ENCODE measurements around the gene TRA2B.
"Not testable (repeated sequence)": the region's sequence is repeated elsewhere in the genome, so short reads cannot be mapped to it uniquely, and the experiment has no call there.

TRA2B gene

DNA sequence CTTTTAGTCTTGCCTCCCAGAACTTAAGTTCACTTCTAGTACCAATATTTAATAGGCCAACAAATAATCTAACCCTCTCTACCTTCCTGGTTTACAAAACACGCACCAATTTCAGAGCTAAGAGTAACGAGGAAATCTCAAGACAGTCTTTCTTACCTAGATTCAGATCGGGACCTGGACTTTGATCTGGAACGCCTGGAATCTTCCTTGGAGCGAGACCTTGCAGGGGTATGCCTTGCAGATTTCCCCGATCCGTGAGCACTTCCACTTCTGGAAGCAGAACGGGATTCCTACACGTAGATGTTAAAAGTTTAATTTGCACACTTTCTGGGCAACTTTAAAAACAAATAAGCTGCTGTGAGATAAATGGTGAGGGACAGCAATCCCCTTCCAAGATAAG lies 11.4 kb downstream of the TRA2B start:
- DNase-seq = no peak

- no peak for DNase-seq
Observed at GRCh38 chr3:185925353-185925752, 12.5 kb downstream of the TRA2B start.

DNA sequence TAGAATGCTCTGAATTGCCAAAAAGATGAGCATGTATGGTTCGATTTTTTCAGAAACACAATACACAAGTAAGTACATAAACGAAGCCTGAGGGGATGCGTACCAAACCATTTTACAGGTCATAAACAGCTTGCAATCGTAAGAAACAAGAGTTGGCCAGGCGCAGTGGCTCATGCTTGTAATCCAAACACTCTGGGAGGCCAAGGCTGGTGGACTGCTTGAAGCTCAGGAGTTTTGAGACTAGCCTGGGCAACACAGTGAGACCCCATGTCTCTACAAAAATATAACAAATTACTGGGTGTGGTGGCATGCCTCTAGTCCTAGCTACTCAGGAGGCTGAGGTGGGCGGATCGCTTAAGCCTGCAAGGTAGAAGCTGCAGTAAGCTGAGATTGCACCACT lies 13.4 kb downstream of the TRA2B start:
- DNase-seq = no peak

- no peak for DNase-seq
Observed at GRCh38 chr3:185920184-185920583, 17.6 kb downstream of the TRA2B start.

GRCh38 chr3:185916042-185916833 lies 21.6 kb downstream of the TRA2B start:
- DNase-seq = no peak

DNA sequence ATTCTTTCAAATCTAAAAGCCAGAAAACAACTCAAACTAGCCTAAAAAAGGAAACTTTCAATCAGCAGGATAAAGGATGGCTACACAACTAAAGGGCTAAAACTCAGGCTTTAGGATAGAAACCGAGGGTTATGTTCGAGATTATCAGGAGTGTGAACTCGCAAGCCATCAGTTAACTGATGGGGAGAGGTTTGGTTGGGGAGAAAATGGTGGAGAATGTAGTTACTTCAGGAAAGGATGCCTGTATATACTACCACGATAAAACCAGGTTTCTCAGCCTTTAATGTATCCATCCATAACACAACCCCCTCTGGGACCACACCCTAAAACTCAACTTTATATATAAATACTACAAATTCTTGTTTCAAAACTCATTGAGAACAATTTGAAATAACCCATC lies 22.2 kb downstream of the TRA2B start:
- DNase-seq = no peak

DNA sequence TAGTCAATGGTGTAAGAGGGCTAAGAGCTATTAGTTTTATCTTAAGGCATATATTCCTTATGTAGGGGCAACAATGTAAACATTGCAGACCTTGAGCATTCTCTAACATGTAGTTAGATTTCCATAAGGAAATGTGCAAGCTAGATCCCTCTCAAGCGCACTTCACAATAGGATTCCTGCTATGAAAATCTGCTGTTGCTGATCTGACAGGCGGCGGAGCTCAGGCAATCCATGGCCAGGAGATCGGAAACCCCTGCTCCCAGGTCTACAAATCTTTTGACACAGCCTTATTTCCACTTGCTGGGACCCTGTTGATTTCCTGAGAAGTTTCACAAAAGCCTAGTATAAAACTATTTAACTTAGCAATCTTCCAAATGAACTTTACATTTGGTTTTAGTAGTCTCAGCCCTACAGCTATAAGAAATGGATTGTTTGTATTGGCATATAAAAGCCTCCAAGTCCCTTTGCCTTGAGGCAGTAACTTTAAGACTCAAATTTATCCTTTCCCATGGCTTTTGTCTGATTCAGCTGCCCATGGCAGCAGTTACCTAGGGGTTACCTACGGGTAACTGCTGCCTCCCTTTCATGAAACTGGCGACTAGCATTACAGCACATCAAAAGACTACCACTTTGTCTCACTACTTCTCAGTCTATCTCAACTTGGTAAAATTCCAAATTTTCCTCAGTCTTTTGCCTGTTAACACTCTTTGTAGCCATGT lies 22.7 kb downstream of the TRA2B start:
- no peak for DNase-seq

DNA sequence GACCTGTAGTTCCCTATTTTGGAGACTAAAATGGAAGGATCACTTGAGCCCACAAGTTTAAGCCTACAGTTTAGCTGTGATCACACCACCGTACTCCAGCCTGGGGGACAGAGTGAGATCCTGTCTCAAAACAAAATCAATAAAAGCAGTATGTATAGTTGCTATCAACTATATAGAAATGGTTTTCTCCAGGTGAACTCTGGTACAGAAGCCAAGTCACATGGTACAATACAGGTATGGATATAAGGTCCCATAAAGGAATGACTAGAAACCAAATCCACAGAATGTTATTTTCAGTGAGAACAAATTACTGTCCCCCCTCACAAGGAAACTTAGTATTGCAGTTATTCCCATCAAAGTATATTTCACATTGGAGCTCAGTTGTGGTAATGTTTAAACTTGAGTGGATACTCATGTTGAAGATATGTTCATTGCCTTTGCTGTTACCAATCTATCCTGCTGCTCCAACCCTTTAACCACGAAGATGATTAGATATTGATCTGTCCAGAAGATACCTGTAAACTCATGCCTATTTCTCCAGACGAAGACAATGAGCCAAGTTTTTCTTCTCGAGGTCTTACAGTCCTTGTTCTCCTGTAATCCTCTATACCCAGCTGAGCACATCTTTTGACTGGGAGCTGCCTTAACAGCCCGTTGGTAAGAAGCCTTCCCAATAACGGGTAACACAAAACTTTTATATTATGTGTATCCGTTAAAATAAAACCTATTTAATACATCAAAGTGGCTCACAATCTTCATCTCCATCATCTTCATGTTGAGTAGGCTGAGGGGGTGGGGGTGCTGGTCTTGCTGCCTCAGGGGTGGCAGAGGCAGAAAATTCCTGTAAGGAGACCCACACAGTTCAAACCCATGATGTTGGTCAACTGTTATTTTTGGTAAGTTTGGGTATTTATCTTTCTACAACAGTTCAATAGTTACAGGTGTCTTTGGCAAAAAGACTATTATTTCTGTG lies 24.6 kb downstream of the TRA2B start:
- DNase-seq = no peak

GRCh38 chr3:185912512-185912911 lies 25.3 kb downstream of the TRA2B start:
- no peak for DNase-seq

DNA sequence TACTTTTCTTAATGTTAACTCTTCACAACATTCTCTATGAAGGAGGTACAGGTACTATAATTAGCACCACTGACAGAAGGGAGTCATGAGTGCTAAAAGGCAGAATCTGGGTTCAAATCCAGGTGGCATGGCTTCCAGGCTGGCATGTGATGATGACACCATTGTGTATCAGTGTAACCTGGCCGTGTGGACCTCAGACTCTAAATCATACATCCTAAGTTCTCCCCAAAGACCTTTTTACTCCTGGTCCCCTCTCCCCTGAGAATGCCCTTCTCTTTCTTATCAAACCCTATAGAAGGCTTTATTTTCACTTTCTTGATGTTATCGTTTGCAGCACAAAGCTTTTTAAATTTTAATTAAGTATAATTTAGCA lies 26.8 kb downstream of the TRA2B start:
- DNase-seq = not testable (repeated sequence)

DNA sequence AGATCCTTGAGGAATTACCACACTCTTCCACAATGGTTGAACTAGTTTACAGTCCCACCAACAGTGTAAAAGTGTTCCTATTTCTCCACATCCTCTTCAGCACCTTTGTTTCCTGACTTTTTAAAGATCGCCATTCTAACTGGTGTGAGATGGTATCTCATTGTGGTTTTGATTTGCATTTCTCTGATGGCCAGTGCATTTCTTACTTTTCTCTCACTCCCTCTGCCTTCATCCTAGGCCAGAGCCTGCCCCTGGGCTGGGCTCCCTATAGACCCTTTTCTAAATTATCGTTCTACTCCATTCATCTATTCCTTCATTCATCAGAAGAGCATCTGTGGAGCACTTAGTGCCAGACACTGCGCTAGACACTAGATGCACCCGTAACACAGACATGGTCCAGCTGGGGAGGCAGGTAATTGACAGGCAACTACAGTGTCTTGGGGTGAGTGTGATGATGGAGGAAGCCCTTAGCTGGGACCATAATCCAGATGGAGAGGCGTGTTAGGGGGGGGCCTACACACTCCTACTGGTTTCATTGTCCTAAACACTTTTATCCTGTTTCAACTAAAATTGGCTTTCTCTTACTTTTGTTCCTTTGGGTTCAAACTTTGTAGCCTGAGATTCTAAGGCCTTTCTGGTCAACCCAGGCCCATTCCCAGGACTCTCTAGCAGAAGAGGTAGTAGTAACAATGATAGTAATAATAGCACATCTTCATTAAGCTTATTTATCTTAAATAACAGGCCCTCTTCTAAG lies 27.3 kb downstream of the TRA2B start:
- DNase-seq = not testable (repeated sequence)

- not testable (repeated sequence) for DNase-seq
Observed at GRCh38 chr3:185909913-185910312, 27.9 kb downstream of the TRA2B start.

DNA sequence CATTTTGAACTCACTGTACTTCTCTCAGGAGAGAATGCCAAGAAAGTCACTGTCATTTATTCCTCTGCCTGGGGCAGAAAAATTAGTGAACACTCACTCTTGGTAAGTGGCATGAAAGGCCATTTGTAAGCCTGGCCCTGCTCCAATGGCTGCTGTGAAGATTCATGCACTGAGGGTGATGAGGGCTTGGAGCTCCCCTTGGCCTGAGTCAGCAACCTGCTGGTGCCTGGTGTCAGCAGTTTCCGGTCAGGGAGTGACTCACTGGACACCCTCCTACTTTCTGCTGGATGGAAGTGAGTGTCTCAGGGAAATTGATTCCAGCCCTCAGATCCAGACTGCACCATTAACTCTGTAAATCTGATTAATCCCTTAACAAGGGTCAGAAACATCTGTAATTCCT lies 37.6 kb downstream of the TRA2B start:
- DNase-seq = no peak

DNA sequence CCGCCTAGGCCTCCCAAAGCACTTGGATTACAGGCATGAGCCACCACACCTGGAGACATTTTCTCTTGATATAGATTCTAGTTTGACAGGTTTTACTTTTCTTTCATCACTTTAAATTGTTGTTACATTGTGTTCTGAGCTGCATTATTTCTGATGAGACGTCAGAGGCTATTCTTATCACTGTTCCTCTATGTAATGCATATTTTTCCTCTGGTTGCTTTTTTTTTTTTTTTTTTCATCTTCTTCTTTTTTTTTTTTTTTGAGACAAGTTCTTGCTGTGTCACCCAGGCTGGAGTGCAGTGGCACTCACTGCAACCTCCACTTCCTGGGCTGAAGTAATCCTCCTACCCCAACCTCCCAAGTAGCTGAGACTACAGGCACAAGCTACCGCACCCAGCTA lies 41.2 kb downstream of the TRA2B start:
- DNase-seq = no peak

- DNase-seq = no peak
Observed at GRCh38 chr3:185887066-185887465, 50.7 kb downstream of the TRA2B start.

DNA sequence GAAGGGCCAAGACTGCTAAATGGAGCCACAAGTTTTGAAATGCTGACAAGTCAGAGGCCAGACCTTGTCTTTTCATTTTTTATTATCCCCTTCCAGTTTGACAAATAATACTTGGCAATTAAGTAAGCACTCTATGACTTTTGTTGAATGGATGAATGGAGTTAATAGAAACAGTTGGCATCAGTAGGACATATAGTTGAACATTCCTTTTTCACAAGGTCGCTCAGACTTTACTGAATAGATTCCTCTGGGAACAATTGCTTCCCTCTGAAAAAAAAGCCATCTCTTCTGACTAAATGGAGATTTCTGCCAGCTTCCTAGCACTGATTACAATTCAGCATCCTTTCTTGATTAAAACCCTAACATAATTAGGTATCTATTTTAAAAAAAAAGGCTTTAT lies 53.2 kb downstream of the TRA2B start:
- DNase-seq = no peak

DNA sequence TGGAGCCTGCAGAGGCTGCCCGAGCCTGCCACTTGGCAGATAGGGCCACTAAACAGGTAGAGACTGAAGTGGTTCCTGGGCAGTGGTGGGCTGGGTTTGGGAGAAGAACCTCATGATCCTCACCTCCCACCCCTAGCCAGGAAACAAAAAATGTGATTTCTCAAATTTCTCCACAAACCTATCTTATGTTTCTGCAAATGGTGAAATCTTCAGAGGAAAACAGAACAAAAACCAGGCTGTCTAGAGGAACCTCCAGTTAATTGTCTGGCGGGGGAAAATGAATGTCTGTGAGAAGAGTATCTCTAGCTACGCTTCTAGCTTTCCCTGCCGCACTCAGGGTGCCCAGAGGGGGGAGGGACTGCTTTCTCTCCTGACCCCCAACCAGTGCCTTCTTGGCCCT lies 55.9 kb downstream of the TRA2B start:
- no peak for DNase-seq

GRCh38 chr3:185880600-185880999 lies 57.2 kb downstream of the TRA2B start:
- DNase-seq = no peak

DNA sequence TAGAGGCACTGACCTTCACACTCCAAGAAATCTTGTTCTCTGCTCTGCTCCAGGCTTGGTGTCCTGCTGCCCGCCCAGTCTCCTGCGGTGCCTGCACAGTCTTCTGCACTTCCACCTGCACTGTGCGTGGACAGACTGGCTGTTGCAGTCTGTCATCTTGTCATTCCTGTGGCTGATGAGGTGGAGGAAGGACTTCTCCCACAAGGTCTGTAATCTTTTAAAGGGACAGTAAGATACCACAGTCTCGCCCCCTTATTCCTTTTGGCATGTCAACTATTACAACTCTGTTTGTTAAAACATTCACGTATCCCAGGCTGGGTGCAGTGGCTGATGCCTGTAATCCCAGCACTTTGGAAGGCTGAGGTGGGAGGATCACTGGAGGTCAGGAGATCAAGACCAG lies 58.9 kb downstream of the TRA2B start:
- DNase-seq = no peak

DNA sequence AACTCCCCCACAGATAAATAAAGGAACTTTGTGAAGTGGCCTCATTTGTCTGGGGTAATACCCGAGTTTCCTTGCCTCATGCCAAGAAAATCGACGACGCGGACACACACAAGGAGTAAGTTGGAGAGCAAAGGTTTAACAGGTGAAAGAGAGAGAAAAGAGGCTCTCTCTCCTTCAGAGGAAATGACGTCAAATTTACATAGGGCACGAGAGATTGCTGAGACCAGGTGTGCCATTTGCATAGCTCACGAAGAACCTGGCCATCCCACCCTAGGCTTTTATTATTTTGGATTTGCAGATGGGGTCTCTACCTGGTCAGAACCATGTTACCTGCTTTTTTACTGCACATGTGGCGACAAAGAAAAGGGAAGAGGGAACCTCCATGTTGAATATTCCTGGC lies 63.7 kb downstream of the TRA2B start:
- DNase-seq = no peak

- no peak for DNase-seq
Observed at GRCh38 chr3:185867650-185868049, 70.2 kb downstream of the TRA2B start.

DNA sequence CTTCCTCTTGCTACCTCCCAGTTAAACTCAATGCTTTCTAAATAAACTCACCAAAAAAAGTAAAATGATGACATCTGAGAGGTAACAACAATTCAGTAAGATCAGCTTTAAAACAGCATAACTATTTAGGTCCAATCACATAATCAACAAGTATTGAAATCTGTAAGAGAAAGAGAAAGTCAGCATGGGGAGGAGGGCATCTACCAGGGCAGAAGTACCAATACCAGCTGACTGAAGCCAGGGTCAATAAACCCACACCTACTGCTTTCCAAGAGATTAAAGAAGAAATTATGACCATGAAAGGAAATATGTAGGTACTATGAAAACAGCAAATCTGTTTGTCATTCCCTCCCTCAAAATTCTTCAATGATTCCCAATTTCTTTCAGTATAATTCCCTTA lies 70.8 kb downstream of the TRA2B start:
- DNase-seq = no peak

GRCh38 chr3:185866555-185866954 lies 71.3 kb downstream of the TRA2B start:
- no peak for DNase-seq

Measured in CD4-positive, alpha-beta T cell treated with Interleukin-17A for 4 hours (primary cell).